ENCODE data around the gene MRAP. TPM values are rescaled to one million over a fixed set of nuclear protein-coding genes. Genes with fewer than 3 reads are reported as not detected.

MRAP gene
- total and polyA plus RNA-seq, 2 donors (not counting 1 experiment from before 2014, with no cell fraction given), result 0.17 TPM; not detected in 1

DNA sequence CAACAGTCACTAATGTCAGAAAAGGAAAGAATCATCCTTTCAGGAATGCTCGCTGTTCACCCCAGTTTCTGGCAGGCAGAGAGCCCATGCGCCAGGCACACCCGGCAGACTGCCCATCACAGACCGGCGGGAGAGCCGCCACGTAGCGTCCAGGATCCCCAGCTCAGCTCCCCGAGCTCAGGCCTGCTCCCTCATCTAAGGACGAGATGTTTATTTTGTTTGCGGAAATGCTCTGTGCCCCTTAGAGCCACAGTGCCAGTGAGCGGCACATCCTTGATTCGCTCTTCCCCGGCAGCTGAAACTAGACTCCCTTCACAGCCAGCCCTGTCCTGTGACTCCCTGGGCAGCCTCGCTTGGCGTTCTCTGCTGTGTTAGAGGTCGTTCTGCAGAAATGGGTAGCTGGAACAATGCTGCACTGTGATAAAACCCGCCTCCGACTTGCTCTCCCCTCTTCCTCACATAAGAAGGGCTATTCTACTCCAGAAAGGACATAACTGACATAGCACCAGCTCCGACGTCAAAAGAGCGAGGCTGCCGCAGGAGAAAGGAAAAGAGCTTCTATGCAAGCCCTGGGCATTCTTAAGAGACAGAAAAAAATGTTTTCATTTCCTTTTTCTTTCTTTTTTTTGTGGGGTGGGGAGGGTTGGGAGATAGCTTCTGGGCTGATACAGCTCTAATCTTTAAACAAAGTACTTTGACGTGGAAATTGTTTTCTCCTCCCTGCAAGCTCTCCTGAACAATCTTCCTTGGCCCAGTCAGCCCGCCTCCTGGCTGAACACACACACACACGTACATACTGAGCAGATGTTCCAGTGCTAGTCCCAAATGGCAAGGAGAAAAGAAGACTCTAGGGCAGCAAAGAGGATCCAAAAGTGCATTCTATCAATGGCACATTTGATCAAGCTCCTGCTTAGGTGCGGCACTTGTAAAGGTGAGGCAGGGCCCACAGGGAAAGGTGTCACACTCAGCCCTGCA is 37.2 kb downstream of the MRAP start:
- no peak overlapping the region for H3K9ac ChIP-seq (ENCODE audit: insufficient read depth, low read length)
- H3K36me3 ChIP-seq (ENCODE audit: control insufficient read depth, insufficient read depth, low read length), result peaks cover 25% of the 10 kb centered on the region
- H3K4me1 ChIP-seq (ENCODE audit: control insufficient read depth, extremely low read depth, insufficient read depth, low read length), result no peaks in the 10 kb centered on the region
- H3K4me3 ChIP-seq (replicated peaks in 1 of 4; ENCODE audit: control extremely low read depth in 1 of 4, insufficient read depth in 1 of 4, low read depth in 3 of 4, low read length in 4 of 4), result no peak overlapping the region
- no peaks in the 10 kb centered on the region for H3K9me3 ChIP-seq (ENCODE audit: control insufficient read depth, insufficient read depth, low read depth, low read length)
- H3K79me2 ChIP-seq (ENCODE audit: control insufficient read depth, insufficient read depth, low read length), result no peaks in the 10 kb centered on the region
- H3K4me2 ChIP-seq (ENCODE audit: extremely low read depth, insufficient read depth, low read length), result no peak overlapping the region
- TF ChIP-seq CTCF (conservative IDR thresholded peaks at IDR 0.05 in 1 of 2, IDR thresholded peaks at IDR 0.05 in 1 of 2; ENCODE audit: low read depth in 1 of 2, low read length in 2 of 2), result no peak
- no peak for TF ChIP-seq EZH2 (IDR thresholded peaks at IDR 0.05; ENCODE audit: low read length, missing control alignments)
- H4K20me1 ChIP-seq (ENCODE audit: control insufficient read depth, extremely low read depth, insufficient read depth, low read length), result no peaks in the 10 kb centered on the region
- H2AFZ ChIP-seq (ENCODE audit: low read length), result no peak overlapping the region
- DNase-seq (ENCODE audit: low read depth in 2 of 2), result peak in 1 of 2 donors; percentile 61
- no peaks in the 10 kb centered on the region for H3K27me3 ChIP-seq (ENCODE audit: control insufficient read depth, insufficient read depth, low read length)
- no peak overlapping the region for H3K27ac ChIP-seq (ENCODE audit: insufficient read depth, low read length)

DNA sequence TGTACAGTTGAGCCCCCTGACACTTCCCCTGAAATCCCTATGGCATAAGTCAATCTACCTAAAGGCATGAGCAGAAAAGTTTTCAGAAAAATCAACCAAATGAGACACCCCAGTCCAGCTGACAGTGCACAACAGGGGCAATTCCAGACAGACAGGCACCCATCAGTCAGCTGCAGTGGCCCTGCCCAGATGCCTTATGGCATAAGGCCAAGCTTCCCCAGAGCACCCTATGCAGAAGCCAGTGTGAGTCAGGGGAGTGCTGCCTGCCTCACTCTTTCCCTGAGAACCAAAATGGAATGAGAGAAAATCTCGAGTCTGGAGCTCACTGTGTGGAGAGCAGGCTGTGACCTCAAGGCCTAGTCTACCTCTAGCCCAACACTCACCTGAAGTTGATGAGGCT is 38.1 kb downstream of the MRAP start:
- no peaks in the 10 kb centered on the region for H3K27me3 ChIP-seq (ENCODE audit: control insufficient read depth, insufficient read depth, low read length)

More for the DNA sequence above, 38.1 kb downstream of the MRAP start:
- peak in 1 of 2 donors; percentile 61 for DNase-seq (ENCODE audit: low read depth in 2 of 2)
- Histone ChIP-seq H3K79me2 (ENCODE audit: control insufficient read depth, insufficient read depth, low read length) (no peaks in the 10 kb centered on the region), H3K27ac (ENCODE audit: insufficient read depth, low read length) (no peak overlapping the region), H4K20me1 (ENCODE audit: control insufficient read depth, extremely low read depth, insufficient read depth, low read length) (no peaks in the 10 kb centered on the region), H3K36me3 (ENCODE audit: control insufficient read depth, insufficient read depth, low read length) (peaks cover 25% of the 10 kb centered on the region), H3K9me3 (ENCODE audit: control insufficient read depth, insufficient read depth, low read depth, low read length) (no peaks in the 10 kb centered on the region), H2AFZ (ENCODE audit: low read length) (no peak overlapping the region), H3K4me3 (replicated peaks in 1 of 4; ENCODE audit: control extremely low read depth in 1 of 4, insufficient read depth in 1 of 4, low read depth in 3 of 4, low read length in 4 of 4) (no peak overlapping the region), H3K4me1 (ENCODE audit: control insufficient read depth, extremely low read depth, insufficient read depth, low read length) (no peaks in the 10 kb centered on the region), H3K4me2 (ENCODE audit: extremely low read depth, insufficient read depth, low read length) (no peak overlapping the region), H3K9ac (ENCODE audit: insufficient read depth, low read length) (no peak overlapping the region)
- TF ChIP-seq CTCF (conservative IDR thresholded peaks at IDR 0.05 in 1 of 2, IDR thresholded peaks at IDR 0.05 in 1 of 2; ENCODE audit: low read depth in 1 of 2, low read length in 2 of 2) (no peak), EZH2 (IDR thresholded peaks at IDR 0.05; ENCODE audit: low read length, missing control alignments) (no peak)

Data from fibroblast of lung (primary cell).